ENCODE measurements around the gene NLRC4. TPM values are rescaled to one million over a fixed set of nuclear protein-coding genes. Genes with fewer than 3 reads are reported as not detected.

The NLRC4 gene
- total and polyA plus RNA-seq, 10 of the 15 experiments (the other 5 are each of a cell fraction or from before 2014, with no cell fraction given): 0.01 to 0.58 (median 0.40) TPM

GRCh38 chr2:32242331-32242730, 22.4 kb downstream of the NLRC4 start (continued):
- TF ChIP-seq CUX1 (IDR thresholded peaks at IDR 0.05; ENCODE audit: insufficient replicate concordance, low read depth, low read length): no peak
- TF ChIP-seq ATF3 (IDR thresholded peaks at IDR 0.05; ENCODE audit: borderline replicate concordance, extremely low read depth, low read depth, low read length): no peak
- TF ChIP-seq RAD21 (IDR thresholded peaks at IDR 0.05; ENCODE audit: insufficient read depth, low read depth, low read length): no peak
- no peak for TF ChIP-seq YY1 (IDR thresholded peaks at IDR 0.05; ENCODE audit: low read depth, low read length)
- TF ChIP-seq SRF (IDR thresholded peaks at IDR 0.05; ENCODE audit: low read depth in 2 of 2, low read length in 2 of 2): no peak
- no peak for TF ChIP-seq ZBTB11 (CRISPR knock-in tag; IDR thresholded peaks at IDR 0.05)
- TF ChIP-seq PBX3 (IDR thresholded peaks at IDR 0.05; ENCODE audit: insufficient replicate concordance, low read depth, low read length): no peak
- TF ChIP-seq TAF1 (IDR thresholded peaks at IDR 0.05; ENCODE audit: borderline replicate concordance, low read depth, low read length): no peak
